Glomerular endothelial cell (primary cell): ENCODE data around the gene PCYT1A. TPM values are rescaled to one million over a fixed set of nuclear protein-coding genes. Genes with fewer than 3 reads are reported as not detected.
"Not testable (repeated sequence)": the region's sequence is repeated elsewhere in the genome, so short reads cannot be mapped to it uniquely, and the experiment has no call there.

Experiments used
- DNase-seq: peaks from one replicate; pipeline ENCODE4 v3.0.0-alpha.2; 2011; ENCODE audit warnings: low read depth, low spot score; ENCODE audit errors: extremely low read depth
- total RNA-seq: library from RNA; depleted of rRNA; stranded (reverse); fragments of >200 nt; gene quantifications from 2 replicates; pipeline ENCODE4 v1.2.3, GENCODE V29; 2015

PCYT1A gene
- total RNA-seq, 1 donor from 2014 or later, result 98.9 TPM

GRCh38 chr3:196288141-196288460 is 575 bp upstream of the PCYT1A start:
- DNase-seq, result no peak

DNA sequence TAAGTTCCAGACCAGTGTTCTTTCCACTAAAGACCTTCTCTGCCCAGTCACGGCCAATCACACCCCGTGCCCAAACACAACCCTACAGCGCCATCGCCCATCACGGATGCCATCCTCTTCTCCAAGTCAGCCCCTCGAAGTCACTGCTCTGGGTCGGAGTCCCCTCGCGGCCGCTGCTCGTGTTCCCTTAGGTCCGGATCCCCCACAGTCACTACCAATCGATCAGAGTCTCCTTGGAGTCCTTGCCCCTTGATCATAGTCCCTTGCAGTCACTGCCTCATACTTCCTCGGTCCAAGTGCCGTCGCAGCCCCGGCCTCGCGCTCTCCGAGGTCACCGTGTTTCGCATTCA is 461 bp downstream of the PCYT1A start:
- DNase-seq, result no peak

DNA sequence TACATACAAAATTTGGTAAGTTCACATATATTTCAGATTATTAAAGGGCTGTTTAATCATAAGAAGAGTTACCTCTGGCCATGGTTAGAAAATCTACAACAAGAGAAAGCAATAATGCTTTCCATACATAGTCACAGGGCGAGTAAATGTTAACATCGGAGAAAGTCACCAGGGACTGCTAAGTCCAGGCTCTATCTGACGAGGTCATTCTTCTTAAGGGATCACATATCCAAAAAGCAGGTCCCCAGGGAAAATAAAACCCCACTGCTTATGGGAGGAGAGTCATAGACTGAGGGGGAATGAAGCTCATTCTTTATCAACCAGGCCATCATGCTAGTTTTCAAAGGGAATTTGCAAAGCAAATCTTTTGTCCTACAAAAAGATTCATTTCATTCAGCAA is 3.1 kb downstream of the PCYT1A start:
- no peak for DNase-seq

DNA sequence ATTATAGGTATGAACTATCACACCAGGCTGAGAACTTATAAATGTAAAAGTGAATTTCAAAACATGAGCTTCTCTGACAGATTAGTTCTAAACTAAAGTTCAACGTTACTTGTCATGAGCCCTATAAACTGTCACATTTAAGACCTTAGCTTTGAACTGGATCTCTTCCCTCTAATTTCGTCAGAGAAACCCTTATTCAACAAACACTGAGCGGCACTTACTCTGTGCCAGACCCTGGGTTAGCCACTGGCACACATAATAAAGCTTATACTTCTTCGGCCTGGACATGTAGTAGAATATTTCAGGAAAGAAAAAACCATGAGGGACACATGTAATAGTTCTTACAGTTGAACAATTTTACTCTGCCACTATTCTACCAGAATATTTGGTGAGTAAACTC is 5.6 kb downstream of the PCYT1A start:
- no peak for DNase-seq

GRCh38 chr3:196280689-196281440 is 6.7 kb downstream of the PCYT1A start:
- no peak for DNase-seq

GRCh38 chr3:196275126-196275525 is 12.4 kb downstream of the PCYT1A start:
- DNase-seq, result no peak

GRCh38 chr3:196274585-196274984 is 12.9 kb downstream of the PCYT1A start:
- no peak for DNase-seq

GRCh38 chr3:196273655-196274054 is 13.9 kb downstream of the PCYT1A start:
- DNase-seq, result no peak

- DNase-seq, result no peak
These were observed 14.7 kb downstream of the PCYT1A start for GRCh38 chr3:196272826-196273225.

DNA sequence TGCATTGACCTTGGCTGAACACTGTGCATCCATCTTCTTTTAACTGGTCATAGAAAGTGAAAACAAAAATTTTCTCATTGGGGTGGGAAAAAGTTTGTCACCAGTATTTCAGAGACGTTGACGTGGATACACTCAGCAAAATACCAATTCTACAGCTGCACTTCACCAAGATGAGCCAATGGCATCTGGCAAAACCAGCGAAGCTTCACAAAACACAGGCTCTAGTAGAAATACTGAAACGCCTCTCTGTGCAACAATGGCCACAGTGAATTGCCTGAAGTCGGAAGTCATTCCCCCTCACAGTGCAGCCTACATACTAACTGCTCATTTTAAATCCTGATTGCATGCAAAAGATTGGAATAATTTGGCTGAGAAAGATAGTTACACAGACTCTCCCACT is 17.0 kb downstream of the PCYT1A start:
- DNase-seq, result no peak

DNA sequence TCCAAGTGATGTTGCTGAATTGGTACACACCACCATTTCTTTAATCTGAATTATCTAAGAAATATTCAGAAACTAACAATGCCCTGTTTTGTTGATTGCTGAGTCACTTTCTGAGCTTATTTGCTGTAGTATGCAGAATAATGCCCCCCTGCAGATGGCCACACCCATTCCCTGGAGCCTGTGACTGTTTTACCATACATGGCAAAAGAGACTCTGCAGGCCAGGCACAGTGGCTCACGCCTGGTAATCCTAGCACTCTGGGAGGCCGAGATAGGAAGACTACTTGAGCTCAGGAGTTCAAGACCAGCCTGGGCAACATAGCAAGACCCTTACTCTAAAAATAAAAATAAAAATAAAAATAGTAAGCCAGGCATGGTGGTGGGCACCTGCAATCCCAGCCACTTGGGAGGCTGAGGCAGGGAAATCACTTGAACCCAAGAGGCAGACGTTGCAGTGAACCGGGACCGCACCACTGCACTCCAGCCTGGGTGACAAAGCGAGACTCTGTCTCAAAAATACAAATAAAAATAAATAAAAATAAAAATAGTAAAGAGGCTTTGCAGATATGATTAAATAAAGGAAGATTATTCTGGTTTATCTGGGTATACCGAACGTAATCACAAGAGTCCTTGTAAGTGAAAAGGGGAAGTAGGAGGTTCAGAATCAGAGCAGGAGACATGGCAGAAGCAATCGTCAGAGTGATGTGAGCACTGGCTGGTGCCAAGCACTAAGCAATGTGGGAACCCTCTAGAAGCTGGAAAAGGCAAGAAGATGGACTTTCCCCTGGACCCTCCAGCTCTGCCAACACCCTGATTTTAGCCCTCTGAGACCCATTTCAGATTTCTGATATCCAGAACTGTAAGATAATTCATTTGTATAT is 19.0 kb downstream of the PCYT1A start:
- DNase-seq, result no peak

DNA sequence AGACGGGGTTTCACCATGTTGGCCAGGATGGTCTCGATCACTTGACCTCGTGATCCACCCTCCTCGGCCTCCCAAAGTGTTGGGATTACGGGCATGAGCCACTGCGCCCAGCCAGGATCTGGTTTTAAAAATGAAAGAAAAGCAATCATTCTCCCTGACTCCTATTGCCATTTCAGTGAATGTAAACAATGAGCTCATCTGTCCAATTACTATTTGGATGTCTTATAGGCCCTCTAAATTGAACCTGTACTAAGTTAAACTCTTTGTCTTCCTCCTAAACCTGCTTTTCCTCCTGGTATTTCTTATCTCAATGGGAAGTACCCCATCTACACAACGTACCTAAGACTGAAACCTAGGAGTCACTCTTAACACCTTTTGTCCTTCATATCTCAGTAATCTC is 23.7 kb downstream of the PCYT1A start:
- DNase-seq, result no peak

GRCh38 chr3:196260784-196261183 is 26.7 kb downstream of the PCYT1A start:
- no peak for DNase-seq

DNA sequence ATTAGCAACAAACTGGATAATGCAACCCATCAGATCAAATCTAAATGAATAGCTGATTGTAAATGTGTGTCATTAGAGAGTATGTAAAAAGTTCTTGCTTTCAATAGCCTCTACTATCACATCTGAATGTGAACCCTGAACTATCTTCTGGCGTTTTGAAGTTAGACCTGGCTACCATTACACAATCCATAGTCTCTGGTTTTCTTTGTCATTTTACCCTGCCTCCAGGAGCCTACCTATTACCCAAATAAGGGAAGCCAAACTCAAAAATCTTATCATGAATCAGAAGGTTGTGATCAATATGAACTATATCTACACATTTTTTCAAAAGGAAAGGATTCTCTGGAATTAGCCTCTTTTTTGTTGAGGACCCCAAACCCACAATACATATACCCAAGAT is 31.8 kb downstream of the PCYT1A start:
- no peak for DNase-seq

- no peak for DNase-seq
These were observed 32.9 kb downstream of the PCYT1A start for GRCh38 chr3:196254376-196255283.

DNA sequence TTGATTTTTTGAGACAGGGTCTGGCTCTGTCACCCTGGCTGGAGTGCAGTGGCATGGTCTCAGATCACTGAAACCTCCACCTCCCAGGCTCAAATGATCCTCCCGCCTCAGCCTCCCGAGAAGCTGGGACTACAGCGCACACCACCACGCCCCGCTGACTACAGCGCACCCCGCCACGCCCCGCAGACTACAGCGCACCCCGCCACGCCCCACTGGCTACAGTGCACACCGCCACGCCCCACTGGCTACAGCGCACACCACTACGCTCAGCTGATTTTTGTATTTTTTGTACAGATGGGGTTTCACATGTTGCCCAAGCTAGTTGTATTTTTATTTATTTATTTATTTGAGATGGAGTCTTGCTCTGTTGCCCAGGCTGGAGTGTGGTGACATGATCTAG is 35.6 kb downstream of the PCYT1A start:
- DNase-seq, result no peak

- DNase-seq, result no peak
These were observed 40.8 kb downstream of the PCYT1A start for GRCh38 chr3:196246612-196247308.

- DNase-seq, result not testable (repeated sequence)
These were observed 43.4 kb downstream of the PCYT1A start for GRCh38 chr3:196244166-196244565.

DNA sequence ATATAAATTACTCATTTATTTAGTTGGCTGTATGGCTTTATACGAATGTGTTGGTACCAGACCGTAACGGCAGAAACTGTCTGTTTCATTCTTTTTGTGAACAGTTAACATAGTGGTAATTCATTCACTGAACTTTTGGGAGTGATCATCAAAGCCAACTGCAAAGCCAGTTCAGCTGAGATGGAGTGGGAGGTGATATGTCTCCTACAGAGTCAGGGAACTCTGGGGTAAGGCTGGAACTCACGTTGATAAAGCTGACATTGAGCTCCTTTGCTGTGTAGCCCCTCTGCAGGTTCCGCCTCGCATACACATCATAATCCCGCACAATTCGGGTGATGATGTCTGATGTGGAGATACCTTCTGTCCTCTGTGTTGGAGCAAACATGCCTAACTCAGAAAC is 45.8 kb downstream of the PCYT1A start:
- DNase-seq, result no peak

DNA sequence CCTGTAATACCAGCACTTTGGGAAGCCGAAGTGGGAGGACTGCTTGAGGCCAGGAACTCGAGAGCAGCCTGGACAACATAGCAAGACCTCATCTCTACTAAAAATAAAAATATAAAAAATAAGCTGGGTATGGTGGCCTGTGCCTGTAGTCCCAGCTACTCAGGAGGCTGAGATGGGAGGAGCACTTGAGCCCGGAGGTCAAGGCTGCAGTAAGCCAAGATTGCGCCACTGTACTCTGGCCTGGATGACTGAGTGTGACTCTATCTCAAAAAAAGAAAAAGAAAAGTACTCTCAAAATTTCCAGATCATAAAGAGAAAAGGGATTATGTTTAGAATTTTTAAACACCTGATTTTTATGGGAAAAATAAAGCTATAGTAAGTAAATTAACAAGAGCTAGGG is 47.1 kb downstream of the PCYT1A start:
- DNase-seq, result no peak
